ENCODE measurements around the gene PGAP2.

PGAP2 gene

DNA sequence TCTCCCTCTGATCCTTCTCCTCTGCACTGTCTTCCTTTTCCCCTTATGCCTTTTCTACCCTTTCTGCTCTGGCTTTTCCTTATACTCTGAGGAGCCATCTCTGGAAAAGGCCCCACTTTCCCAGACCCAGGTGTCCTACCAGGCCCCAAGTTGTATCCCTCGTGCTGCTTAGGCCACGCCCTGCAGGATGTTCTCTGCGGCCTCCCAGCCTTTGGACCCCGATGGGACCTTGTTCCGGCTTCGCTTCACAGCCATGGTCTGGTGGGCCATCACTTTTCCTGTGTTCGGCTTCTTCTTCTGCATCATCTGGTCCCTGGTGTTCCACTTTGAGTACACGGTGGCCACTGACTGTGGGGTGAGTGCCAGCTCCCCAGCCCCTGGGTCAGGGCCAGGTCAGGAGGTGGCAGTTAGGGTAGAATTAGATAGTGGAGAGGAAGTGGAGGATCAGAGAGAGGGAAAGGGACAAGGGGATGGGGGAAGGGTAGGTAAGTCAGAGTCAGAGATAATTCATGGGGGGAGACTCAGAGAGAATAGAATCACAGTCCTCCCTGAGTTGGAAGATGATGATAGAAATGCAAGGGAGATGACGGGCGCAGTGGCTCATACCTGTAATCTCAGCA, 8.9 kb downstream of the PGAP2 start:
- TF ChIP-seq, protein P1, sequence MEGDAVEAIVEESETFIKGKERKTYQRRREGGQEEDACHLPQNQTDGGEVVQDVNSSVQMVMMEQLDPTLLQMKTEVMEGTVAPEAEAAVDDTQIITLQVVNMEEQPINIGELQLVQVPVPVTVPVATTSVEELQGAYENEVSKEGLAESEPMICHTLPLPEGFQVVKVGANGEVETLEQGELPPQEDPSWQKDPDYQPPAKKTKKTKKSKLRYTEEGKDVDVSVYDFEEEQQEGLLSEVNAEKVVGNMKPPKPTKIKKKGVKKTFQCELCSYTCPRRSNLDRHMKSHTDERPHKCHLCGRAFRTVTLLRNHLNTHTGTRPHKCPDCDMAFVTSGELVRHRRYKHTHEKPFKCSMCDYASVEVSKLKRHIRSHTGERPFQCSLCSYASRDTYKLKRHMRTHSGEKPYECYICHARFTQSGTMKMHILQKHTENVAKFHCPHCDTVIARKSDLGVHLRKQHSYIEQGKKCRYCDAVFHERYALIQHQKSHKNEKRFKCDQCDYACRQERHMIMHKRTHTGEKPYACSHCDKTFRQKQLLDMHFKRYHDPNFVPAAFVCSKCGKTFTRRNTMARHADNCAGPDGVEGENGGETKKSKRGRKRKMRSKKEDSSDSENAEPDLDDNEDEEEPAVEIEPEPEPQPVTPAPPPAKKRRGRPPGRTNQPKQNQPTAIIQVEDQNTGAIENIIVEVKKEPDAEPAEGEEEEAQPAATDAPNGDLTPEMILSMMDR (conservative IDR thresholded peaks at IDR 0.05; ENCODE audit: low read depth, low read length), result no peak
- no peak overlapping the region for H3K4me3 ChIP-seq (ENCODE audit: low read length)
- DNase-seq (ENCODE audit: low read depth), result no peak

DNA sequence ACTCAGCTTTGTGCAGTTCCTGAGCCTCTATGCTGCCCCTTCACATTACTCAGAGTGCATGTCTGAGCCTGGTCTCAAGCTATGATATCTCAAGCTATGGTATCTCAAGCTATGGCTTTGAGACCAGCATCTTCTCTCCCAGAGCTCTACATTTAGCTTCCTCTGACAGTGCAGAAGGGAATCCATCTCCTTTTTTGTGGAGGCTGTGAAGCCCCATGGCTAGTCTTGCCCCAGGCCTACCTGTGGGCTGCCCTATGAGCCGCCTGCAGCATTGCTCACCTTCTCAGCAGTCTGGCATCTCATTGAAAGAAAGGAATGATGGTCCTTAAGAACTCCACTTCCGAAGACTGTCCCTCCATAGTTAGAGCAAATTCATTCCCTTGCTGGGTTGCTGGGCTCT, 12.6 kb downstream of the PGAP2 start:
- TF ChIP-seq, protein P1 (conservative IDR thresholded peaks at IDR 0.05; ENCODE audit: low read depth, low read length), result no peak
- H3K4me3 ChIP-seq (ENCODE audit: low read length), result no peak overlapping the region
- DNase-seq (ENCODE audit: low read depth), result no peak

DNA sequence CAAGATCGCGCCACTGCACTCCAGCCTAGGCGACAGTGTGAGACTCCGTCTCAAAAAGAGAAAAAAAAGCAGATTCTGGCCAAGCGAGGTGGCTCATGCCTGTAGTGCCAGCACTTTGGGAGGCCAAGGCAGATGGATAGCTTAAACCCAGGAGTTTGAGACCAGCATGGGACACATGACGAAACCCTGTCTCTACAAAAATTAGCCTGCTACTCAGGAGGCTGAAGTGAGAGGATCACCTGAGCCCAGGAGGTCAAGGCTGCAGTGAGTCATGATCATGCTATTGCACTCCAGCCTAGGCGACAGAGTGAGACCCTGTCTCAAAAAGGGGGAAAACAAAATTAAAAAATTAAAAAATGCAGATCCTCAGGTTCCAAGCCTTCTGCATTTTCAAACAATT, 14.0 kb downstream of the PGAP2 start:
- TF ChIP-seq, protein P1 (conservative IDR thresholded peaks at IDR 0.05; ENCODE audit: low read depth, low read length), result no peak
- H3K4me3 ChIP-seq (ENCODE audit: low read length), result no peak overlapping the region
- no peak for DNase-seq (ENCODE audit: low read depth)

DNA sequence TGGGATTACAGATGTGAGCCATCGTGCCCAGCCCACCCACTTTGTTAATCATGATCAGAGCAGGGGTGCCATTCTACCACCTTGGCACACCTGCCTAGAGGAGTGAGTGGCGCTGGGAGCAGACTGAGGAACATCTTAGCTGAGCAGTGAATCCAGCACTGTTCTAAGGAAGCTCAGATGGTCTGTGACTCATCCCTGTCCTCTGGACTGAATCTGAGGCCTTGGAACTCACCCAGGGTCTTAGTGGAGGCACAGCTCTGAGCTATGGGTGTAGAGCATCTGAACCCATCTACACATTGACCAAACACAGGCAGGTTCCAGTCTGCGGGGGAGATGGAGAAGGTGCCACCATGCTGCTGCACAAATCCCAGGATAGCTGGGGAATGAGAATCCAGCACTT, 14.9 kb downstream of the PGAP2 start:
- no peak overlapping the region for H3K4me3 ChIP-seq (ENCODE audit: low read length)
- TF ChIP-seq, protein P1 (conservative IDR thresholded peaks at IDR 0.05; ENCODE audit: low read depth, low read length), result no peak
- no peak for DNase-seq (ENCODE audit: low read depth)

DNA sequence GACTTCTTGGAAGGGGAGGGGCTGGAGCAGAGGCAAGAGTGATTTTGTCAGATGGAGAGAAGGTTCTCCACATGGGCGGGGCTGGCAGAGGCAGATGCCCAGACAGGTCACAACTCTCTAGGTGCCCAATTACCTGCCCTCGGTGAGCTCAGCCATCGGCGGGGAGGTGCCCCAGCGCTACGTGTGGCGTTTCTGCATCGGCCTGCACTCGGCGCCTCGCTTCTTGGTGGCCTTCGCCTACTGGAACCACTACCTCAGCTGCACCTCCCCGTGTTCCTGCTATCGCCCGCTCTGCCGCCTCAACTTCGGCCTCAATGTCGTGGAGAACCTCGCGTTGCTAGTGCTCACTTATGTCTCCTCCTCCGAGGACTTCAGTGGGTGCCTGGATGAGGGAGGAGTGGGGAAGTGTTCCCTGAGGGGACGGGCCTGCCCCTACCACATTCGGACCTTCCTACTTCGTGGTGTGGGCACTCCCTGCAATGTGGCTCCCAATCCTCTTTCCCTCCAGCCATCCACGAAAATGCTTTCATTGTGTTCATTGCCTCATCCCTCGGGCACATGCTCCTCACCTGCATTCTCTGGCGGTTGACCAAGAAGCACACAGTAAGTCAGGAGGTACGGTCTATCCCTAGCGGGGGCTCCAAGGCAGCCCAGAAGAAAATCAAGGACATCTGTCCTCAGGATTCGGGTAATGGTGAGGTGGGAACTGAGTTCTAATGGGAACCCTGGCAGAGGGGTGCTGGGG, 15.6 kb downstream of the PGAP2 start:
- DNase-seq (ENCODE audit: low read depth), result no peak
- no peak overlapping the region for H3K4me3 ChIP-seq (ENCODE audit: low read length)
- TF ChIP-seq, protein P1 (conservative IDR thresholded peaks at IDR 0.05; ENCODE audit: low read depth, low read length), result no peak

DNA sequence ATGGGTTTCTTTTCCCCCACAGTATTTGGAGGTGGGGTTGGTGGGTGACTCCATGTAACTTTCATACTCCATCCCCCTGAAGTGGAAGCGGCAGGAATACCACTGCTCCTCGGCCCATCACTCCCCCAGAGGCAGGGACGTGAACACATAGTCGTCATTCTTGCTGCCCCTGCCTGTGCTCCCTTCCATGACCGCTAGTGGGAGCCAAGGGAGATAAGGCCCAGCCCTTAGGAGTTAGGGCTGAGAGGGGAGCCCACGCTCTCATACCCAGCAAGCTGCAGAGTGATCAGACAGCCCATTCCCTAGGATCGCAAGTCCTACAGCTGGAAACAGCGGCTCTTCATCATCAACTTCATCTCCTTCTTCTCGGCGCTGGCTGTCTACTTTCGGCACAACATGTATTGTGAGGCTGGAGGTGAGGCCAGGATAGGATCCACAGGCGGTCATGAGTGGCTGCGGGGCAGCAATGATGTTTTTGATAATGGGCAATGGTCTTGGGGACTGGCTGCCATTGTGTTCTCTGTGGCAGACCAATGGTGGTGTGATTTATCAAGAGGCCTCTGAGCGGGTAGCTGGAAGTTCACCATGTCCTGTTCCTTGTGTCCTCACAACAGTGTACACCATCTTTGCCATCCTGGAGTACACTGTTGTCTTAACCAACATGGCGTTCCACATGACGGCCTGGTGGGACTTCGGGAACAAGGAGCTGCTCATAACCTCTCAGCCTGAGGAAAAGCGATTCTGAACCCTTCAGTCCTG, 16.5 kb downstream of the PGAP2 start:
- TF ChIP-seq, protein P1 (conservative IDR thresholded peaks at IDR 0.05; ENCODE audit: low read depth, low read length), result peak; percentile 76
- no peak for DNase-seq (ENCODE audit: low read depth)
- H3K4me3 ChIP-seq (ENCODE audit: low read length), result no peak overlapping the region

Measured in retinal pigment epithelial cell (primary cell).